Left lung (tissue), 14 donors: Measurements from ENCODE around the gene RBMS3. TPM values are rescaled to one million over a fixed set of nuclear protein-coding genes. Genes with fewer than 3 reads are reported as not detected.
"Not testable (repeated sequence)": the region's sequence is repeated elsewhere in the genome, so short reads cannot be mapped to it uniquely, and the experiment has no call there.

Experiments
- ATAC-seq: fragments of 200-7000 bp; cut with Tn5 transposase; one replicate; pipeline ENCODE4 v1.9.1; 2020; ENCODE audit warnings: moderate library complexity
- DNase-seq, 4 donors: peaks; one replicate each; pipeline ENCODE4 v3.0.0-alpha.2; 2013 to 2020
- H3K27ac ChIP-seq, 2 donors: fragments of 200-600 bp; sonication (generic) in 1 of 2; one replicate each; pipeline versions ENCODE4 v1.5.0 to v1.8.0; 2020 to 2021
- H3K27me3 ChIP-seq, 2 donors: fragments of 200-600 bp; sonication (generic) in 1 of 2; one replicate each; pipeline versions ENCODE4 v1.5.0 to v1.8.0; 2020 to 2021
- H3K36me3 ChIP-seq, 2 donors: fragments of 200-600 bp; sonication (generic) in 1 of 2; one replicate each; pipeline versions ENCODE4 v1.5.0 to v1.8.0; 2020 to 2021
- H3K4me1 ChIP-seq, 2 donors: fragments of 200-600 bp; one replicate each; pipeline ENCODE4 v1.8.0; 2021
- H3K4me3 ChIP-seq, 2 donors: fragments of 200-600 bp; sonication (generic) in 1 of 2; one replicate each; pipeline versions ENCODE4 v1.5.0 to v1.8.0; 2020 to 2021; ENCODE audit warnings: mild to moderate bottlenecking in 1 of 2
- H3K9me3 ChIP-seq, 2 donors: fragments of 200-600 bp; sonication (generic) in 1 of 2; one replicate each; pipeline versions ENCODE4 v1.5.0 to v1.8.0; 2020 to 2021
- intact Hi-C, 2 donors: fragments of 100-400 bp; cut with DNase I; formaldehyde crosslinking; loops; one replicate each; pipeline versions ENCODE4 v1.11.2 to v1.14.2; 2022
- long read RNA-seq, 12 donors: library from polyadenylated mRNA in 2 of 12; unstranded in 2 of 12; transcript quantifications; one replicate each; pipeline ENCODE4 v2.0.0 and lab custom pipeline, GENCODE V29; 2019 to 2026
- polyA plus RNA-seq, 6 donors: library from polyadenylated mRNA; unstranded; fragments of 120-200 nt; gene quantifications; one replicate each; pipeline ENCODE4 v1.2.1, GENCODE V29; 2013; ENCODE audit not compliant: insufficient read length in 6 of 6
- total RNA-seq, 2 donors: library from RNA; stranded (reverse); fragmentation: NEBNext Ultra II Directional; extraction: Animal tissue kit (Norgen Biotek cat#: 25700); gene quantifications; one replicate each; pipeline ENCODE4 v1.2.1, GENCODE V29; 2021
- TF ChIP-seq, protein P1 (sequence below), 2 donors: fragments of 200-600 bp; sonication (generic) in 1 of 2; IDR thresholded peaks; one replicate each; pipeline versions ENCODE4 v1.5.0 to v1.8.0; 2021; ENCODE audit warnings: antibody characterized with exemption in 2 of 2
- donor health status: DM: no; HTN: yes; CAD: no.
- donor health status: DM: no; HTN: no; CAD: no.

Gene RBMS3
- total RNA-seq: 10 to 100 TPM; 45.1 to 51.6 TPM
- 10 to 100 TPM; 27.1 to 44.0 (median 36.8) TPM for polyA plus RNA-seq
- long read RNA-seq, donor 1, partial matches to known transcripts: 72 of 73 reads
- long read RNA-seq, donor 1, other reads (novel, unspliced or antisense): 0 of 73 reads
- long read RNA-seq, donor 2, partial matches to known transcripts: 76 of 84 reads
- long read RNA-seq, donor 2, other reads (novel, unspliced or antisense): 0 of 84 reads
- long read RNA-seq, donor 3, partial matches to known transcripts: 0 of 2 reads
- long read RNA-seq, donor 3, other reads (novel, unspliced or antisense): 0 of 2 reads
- long read RNA-seq, donor 4, partial matches to known transcripts: 1 of 8 reads
- long read RNA-seq, donor 4, other reads (novel, unspliced or antisense): 4 of 8 reads
- long read RNA-seq, donor 5, full-length matches to known transcripts: 5 of 20 reads
- long read RNA-seq, donor 5, partial matches to known transcripts: 15 of 20 reads
- long read RNA-seq, donor 5, other reads (novel, unspliced or antisense): 0 of 20 reads
- long read RNA-seq, donor 6, full-length matches to known transcripts: 1 of 13 reads
- long read RNA-seq, donor 6, partial matches to known transcripts: 12 of 13 reads
- long read RNA-seq, donor 6, other reads (novel, unspliced or antisense): 0 of 13 reads
- long read RNA-seq, donor 7, partial matches to known transcripts: 13 of 14 reads
- long read RNA-seq, donor 7, other reads (novel, unspliced or antisense): 0 of 14 reads
- long read RNA-seq, donor 8, partial matches to known transcripts: 45 of 51 reads
- long read RNA-seq, donor 8, other reads (novel, unspliced or antisense): 0 of 51 reads
- long read RNA-seq, donor 9: 0 reads
- long read RNA-seq, donor 10, partial matches to known transcripts: 0 of 2 reads
- long read RNA-seq, donor 10, other reads (novel, unspliced or antisense): 2 of 2 reads
- long read RNA-seq, donor 11, partial matches to known transcripts: 8 of 9 reads
- long read RNA-seq, donor 11, other reads (novel, unspliced or antisense): 0 of 9 reads
- long read RNA-seq, donor 12, full-length matches to known transcripts: 5 of 22 reads
- long read RNA-seq, donor 12, partial matches to known transcripts: 17 of 22 reads
- long read RNA-seq, donor 12, other reads (novel, unspliced or antisense): 0 of 22 reads

DNA sequence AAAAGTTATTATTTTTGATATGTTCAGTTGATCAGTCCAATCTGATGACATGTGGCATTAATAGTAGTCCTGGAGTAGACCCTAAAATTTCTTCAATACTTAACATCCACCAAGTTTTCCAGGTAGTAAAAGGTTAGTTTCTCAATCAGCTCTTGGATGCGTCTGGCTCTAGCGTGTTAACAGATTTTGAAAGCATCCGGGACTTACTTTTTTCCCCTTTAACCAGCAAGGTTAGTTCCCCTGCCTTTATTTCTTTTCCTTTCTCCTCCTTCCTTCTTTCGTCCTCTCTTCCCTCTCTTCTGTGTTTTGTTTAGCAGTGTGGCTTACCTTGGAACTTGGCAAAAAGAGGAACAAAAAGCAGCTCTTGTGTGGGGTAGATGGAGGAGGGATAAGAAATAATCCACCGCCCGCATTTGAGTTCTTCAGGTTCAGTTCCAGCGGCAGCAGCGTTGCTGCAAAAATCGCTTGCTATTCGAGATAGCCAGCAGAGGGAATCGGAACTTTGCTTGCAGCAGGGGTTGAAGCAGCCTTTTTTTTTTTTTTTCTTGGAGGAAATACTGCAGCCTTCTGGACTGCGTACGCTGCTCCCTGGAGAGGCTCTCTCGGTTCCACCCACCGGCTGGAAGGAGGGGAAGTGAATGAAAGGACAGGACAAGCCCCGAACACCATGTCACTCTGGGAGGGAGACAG, at the start of gene RBMS3:
Gene RBMS3, plus strand, starts transcription at position 668 of the 690 bp plus-strand sequence.
- ATAC-seq: peak; percentile 94
- intact Hi-C loops: no loop called here

DNA sequence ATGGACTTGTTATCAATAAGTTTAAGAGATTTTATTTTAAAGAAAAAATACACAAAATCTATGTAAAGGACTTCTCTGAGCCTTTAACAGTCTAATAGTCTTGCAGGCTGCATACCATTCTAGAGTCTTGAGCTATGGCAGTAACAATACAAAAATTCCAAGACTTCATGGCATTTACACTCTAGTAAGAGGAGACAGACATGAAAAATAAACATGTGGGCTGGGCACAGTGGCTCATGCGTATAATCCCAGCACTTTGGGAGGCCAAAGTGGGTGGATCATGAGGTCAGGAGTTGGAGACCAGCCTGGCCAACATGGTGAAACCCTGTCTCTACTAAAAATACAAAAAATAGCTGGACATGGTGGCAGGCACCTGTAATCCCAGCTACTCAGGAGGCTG, 47.7 kb upstream of the RBMS3 start:
- H3K4me1 ChIP-seq, H3K9me3 ChIP-seq, H3K27ac ChIP-seq, H3K36me3 ChIP-seq, DNase-seq, H3K27me3 ChIP-seq, H3K4me3 ChIP-seq, intact Hi-C loops: not testable (repeated sequence)
- peak; percentile 57 for ATAC-seq

More for the DNA sequence above, at the start of gene RBMS3:
- Histone ChIP-seq H3K27ac (peak within 1 kb of the TSS; percentile 76 to 87), H3K36me3 (no peaks in the 10 kb centered on the region), H3K4me3 (peak within 1 kb of the TSS; percentile 51 to 52), H3K27me3 (no peaks in the 10 kb centered on the region), H3K9me3 (no peaks in the 10 kb centered on the region), H3K4me1 (no peaks in the 10 kb centered on the region)
- TF ChIP-seq, protein P1, sequence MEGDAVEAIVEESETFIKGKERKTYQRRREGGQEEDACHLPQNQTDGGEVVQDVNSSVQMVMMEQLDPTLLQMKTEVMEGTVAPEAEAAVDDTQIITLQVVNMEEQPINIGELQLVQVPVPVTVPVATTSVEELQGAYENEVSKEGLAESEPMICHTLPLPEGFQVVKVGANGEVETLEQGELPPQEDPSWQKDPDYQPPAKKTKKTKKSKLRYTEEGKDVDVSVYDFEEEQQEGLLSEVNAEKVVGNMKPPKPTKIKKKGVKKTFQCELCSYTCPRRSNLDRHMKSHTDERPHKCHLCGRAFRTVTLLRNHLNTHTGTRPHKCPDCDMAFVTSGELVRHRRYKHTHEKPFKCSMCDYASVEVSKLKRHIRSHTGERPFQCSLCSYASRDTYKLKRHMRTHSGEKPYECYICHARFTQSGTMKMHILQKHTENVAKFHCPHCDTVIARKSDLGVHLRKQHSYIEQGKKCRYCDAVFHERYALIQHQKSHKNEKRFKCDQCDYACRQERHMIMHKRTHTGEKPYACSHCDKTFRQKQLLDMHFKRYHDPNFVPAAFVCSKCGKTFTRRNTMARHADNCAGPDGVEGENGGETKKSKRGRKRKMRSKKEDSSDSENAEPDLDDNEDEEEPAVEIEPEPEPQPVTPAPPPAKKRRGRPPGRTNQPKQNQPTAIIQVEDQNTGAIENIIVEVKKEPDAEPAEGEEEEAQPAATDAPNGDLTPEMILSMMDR (IDR thresholded peaks at IDR 0.05): peak; percentile 35 to 38
- peak; percentile 77 to 97 (median 89) for DNase-seq

DNA sequence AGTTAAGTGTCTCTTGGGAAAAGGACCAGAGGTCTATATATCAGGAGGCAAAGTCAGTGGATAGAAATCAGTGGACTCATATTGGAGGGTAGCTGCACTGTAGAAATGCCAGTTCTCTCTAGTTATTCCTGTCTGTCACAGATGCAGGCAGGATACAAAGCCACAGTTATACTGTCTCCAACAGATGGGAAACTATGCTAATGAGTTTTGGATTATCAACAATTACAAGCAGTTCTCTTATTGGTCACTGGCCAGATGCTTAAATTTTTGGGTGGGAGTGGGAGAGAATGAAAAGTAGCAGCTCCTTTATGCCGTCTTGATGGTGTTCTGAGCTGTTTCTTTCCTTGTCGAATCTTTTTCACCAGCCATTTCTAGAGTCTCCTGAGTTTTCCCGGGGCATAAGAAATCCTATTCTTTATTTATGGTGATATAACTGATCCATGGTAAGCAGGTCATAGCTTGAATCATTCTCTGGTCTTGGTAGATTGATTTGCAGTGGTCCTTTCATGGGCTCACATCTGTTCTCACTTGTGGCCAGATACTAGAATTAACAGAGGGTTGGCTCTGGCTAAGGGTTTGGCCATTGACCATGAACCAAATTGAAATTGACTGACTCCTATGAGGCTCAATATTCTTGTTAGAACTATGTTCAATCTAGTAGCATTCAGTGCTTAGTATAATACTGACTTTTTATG, 44.6 kb upstream of the RBMS3 start:
- Histone ChIP-seq H3K36me3 (no peaks in the 10 kb centered on the region), H3K4me1 (no peaks in the 10 kb centered on the region), H3K27ac (no peak overlapping the region), H3K27me3 (no peaks in the 10 kb centered on the region), H3K9me3 (peaks cover 0 to 2% of the 10 kb centered on the region in 2 donors), H3K4me3 (no peak overlapping the region)
- ATAC-seq: no peak
- DNase-seq: no peak
- TF ChIP-seq, protein P1 (IDR thresholded peaks at IDR 0.05): no peak
- intact Hi-C loops: no loop called here

DNA sequence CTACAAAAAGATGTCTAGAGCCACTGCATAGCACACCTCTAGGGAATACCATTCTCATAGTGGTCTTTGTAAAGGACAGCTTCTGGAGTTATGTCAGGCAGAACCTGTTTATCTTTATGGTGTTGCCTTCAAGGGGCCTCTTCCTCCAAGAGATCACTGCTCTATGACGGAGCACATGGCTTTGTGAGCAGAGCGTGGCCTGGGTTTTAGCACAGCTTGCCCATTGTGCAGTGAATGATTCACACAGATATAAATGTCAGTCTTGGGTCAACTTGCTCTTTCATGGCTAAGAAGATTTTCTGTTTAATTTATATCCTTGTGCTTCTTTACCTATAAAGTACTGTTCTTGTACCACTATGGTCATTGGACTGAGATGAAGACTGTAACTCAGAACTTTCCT, 41.5 kb upstream of the RBMS3 start:
- no peaks in the 10 kb centered on the region for H3K9me3 ChIP-seq
- no peak overlapping the region for H3K4me3 ChIP-seq
- H3K27me3 ChIP-seq: no peaks in the 10 kb centered on the region
- no peak overlapping the region for H3K27ac ChIP-seq
- no peak for DNase-seq
- H3K36me3 ChIP-seq: no peaks in the 10 kb centered on the region
- no peak for ATAC-seq
- intact Hi-C loops: no loop called here
- TF ChIP-seq, protein P1 (IDR thresholded peaks at IDR 0.05): no peak
- H3K4me1 ChIP-seq: no peaks in the 10 kb centered on the region

GRCh38 chr3:29240248-29240647, 40.6 kb upstream of the RBMS3 start:
- DNase-seq (no peak), ATAC-seq (peak; percentile 38)
- no peaks in the 10 kb centered on the region for H3K4me1 ChIP-seq
- no peaks in the 10 kb centered on the region for H3K36me3 ChIP-seq
- intact Hi-C loops: no loop called here
- H3K27me3 ChIP-seq: no peaks in the 10 kb centered on the region
- no peak overlapping the region for H3K27ac ChIP-seq
- H3K9me3 ChIP-seq: no peaks in the 10 kb centered on the region
- TF ChIP-seq, protein P1 (IDR thresholded peaks at IDR 0.05): no peak
- no peak overlapping the region for H3K4me3 ChIP-seq
